Keratinocyte (primary cell): ENCODE measurements around the gene RNASE8. TPM values are rescaled to one million over a fixed set of nuclear protein-coding genes. Genes with fewer than 3 reads are reported as not detected.

Source experiments
- DNase-seq: peaks from one replicate; pipeline ENCODE4 v3.0.0-alpha.2; 2011; ENCODE audit warnings: low read depth, missing footprints, low spot score
- FAIRE-seq: peaks from 2 replicates; lab custom pipeline; 2011; peaks lifted over from hg19 to GRCh38; lab: Jason Lieb, UNC
- H2AFZ ChIP-seq: 2 replicates; pipeline ENCODE4 v1.6.0; 2012; ENCODE audit warnings: low read length, control low read depth, inconsistent platforms; ENCODE audit not compliant: control insufficient read depth
- H3K27ac ChIP-seq: 2 replicates; pipeline ENCODE4 v1.5.1; 2011; ENCODE audit warnings: low read length; ENCODE audit not compliant: control insufficient read depth, insufficient read depth
- H3K27me3 ChIP-seq: 3 replicates; pipeline ENCODE4 v1.6.0; 2011; ENCODE audit warnings: low read length; ENCODE audit not compliant: control insufficient read depth, insufficient read depth; ENCODE audit errors: extremely low read depth
- H3K36me3 ChIP-seq, 2 experiments: 2 replicates in 1 of 2; 3 replicates in 1 of 2; pipeline ENCODE4 v1.5.1; 2011; ENCODE audit warnings: low read length in 2 of 2, mild to moderate bottlenecking in 1 of 2; ENCODE audit not compliant: control insufficient read depth in 2 of 2, insufficient read depth in 2 of 2; ENCODE audit errors: extremely low read depth in 1 of 2
- H3K4me1 ChIP-seq: 3 replicates; pipeline ENCODE4 v1.5.1; 2011; ENCODE audit warnings: low read length; ENCODE audit not compliant: control insufficient read depth, insufficient read depth; ENCODE audit errors: extremely low read depth
- H3K4me2 ChIP-seq: 3 replicates; pipeline ENCODE4 v1.6.0; 2011; ENCODE audit warnings: low read depth, low read length; ENCODE audit not compliant: control insufficient read depth, insufficient read depth; ENCODE audit errors: extremely low read depth
- H3K4me3 ChIP-seq, 3 experiments: fragments of 200-600 bp in 1 of 3; sonication (generic) in 1 of 3; 2 replicates in 2 of 3; 3 replicates in 1 of 3; pipeline ENCODE4 v1.5.1; 2011 to 2016; ENCODE audit warnings: low read length in 3 of 3, mild to moderate bottlenecking in 3 of 3, control low read depth in 2 of 3, inconsistent platforms in 1 of 3, low read depth in 1 of 3, mixed read lengths in 1 of 3, mixed run types in 1 of 3, moderate library complexity in 1 of 3; ENCODE audit not compliant: control insufficient read depth in 2 of 3, insufficient read depth in 2 of 3; ENCODE audit errors: extremely low read depth in 1 of 3
- H3K79me2 ChIP-seq: 2 replicates; pipeline ENCODE4 v1.6.0; 2012; ENCODE audit warnings: low read length; ENCODE audit not compliant: control insufficient read depth, insufficient read depth
- H3K9ac ChIP-seq: 3 replicates; pipeline ENCODE4 v1.6.0; 2011; ENCODE audit warnings: low read length; ENCODE audit not compliant: control insufficient read depth, insufficient read depth; ENCODE audit errors: extremely low read depth
- H3K9me1 ChIP-seq: 3 replicates; pipeline ENCODE4 v1.6.0; 2011; ENCODE audit warnings: low read length; ENCODE audit not compliant: control insufficient read depth, insufficient read depth; ENCODE audit errors: extremely low read depth
- H3K9me3 ChIP-seq: 2 replicates; pipeline ENCODE4 v1.5.1; 2012; ENCODE audit warnings: low read depth, low read length; ENCODE audit not compliant: control insufficient read depth
- H4K20me1 ChIP-seq: 3 replicates; pipeline ENCODE4 v1.6.0; 2011; ENCODE audit warnings: low read length; ENCODE audit not compliant: control insufficient read depth, insufficient read depth; ENCODE audit errors: extremely low read depth
- EZH2 ChIP-seq: IDR thresholded peaks from one replicate; pipeline ENCODE4 v1.6.1; 2012; ENCODE audit warnings: inconsistent platforms, mild to moderate bottlenecking, low read length, moderate library complexity
- dilution Hi-C: fragments of 300-500 bp; cut with MboI; formaldehyde crosslinking; loops from one replicate; pipeline ENCODE4 v1.7.0; 2020; ENCODE audit warnings: low sequenced_read_pairs; ENCODE audit not compliant: extremely low pct_ligation_motif_present
- polyA plus RNA-seq, 5 experiments: library from polyadenylated mRNA; depleted of rRNA in 3 of 5; stranded (reverse) in 3 of 5; stranded (forward) in 1 of 5; unstranded in 1 of 5; fragments of >200 nt; gene quantifications; 1 replicate in 1 of 5; 2 replicates in 3 of 5; 3 replicates in 1 of 5; pipeline versions ENCODE4 v1.2.1 to v1.2.3, GENCODE V29; 2011 to 2012; ENCODE audit warnings: missing spikeins in 2 of 5, low read depth in 1 of 5, low replicate concordance in 1 of 5
- TF ChIP-seq, protein P1 (sequence below), 3 experiments: IDR thresholded peaks in 1 of 3; conservative IDR thresholded peaks in 1 of 3; optimal IDR thresholded peaks in 1 of 3; 2 replicates in 2 of 3; 3 replicates in 1 of 3; pipeline versions ENCODE3 to v1.5.1; 2011; ENCODE audit warnings: low read length in 3 of 3, mild to moderate bottlenecking in 3 of 3, moderate library complexity in 2 of 3, control low read depth in 1 of 3, inconsistent platforms in 1 of 3; ENCODE audit not compliant: insufficient read depth in 2 of 3; ENCODE audit errors: extremely low read depth in 1 of 3

Gene RNASE8
- polyA plus RNA-seq, 1 donor (not counting 4 experiments of a cell fraction or from before 2014, with no cell fraction given) = not detected

DNA sequence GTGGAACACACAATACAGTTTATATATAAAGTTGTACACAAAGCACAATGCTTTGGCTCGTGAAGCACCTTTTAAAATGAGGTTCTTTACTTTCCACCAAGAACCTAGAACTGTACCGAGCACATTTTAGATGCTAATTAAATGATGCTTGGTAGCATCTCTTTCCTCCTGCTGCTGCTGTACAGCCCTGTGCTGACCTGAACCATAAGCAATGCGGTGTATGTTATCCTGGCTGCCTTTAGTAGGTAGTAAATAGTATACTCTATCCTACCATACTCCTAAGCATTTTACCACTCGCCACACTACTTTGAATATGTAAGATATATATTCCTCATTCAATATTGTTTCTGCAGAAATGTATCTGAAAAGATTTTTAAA lies 2.9 kb upstream of the RNASE8 start:
- H3K4me2 ChIP-seq = no peak overlapping the region
- no peak overlapping the region for H3K27ac ChIP-seq
- H3K36me3 ChIP-seq = no peaks in the 10 kb centered on the region
- FAIRE-seq (no peak), DNase-seq (no peak)
- no peaks in the 10 kb centered on the region for H3K9me1 ChIP-seq
- H3K9ac ChIP-seq = no peak overlapping the region
- dilution Hi-C loops = no loop called here
- H3K4me1 ChIP-seq = no peaks in the 10 kb centered on the region
- H4K20me1 ChIP-seq = no peaks in the 10 kb centered on the region
- H3K4me3 ChIP-seq = no peak overlapping the region
- TF ChIP-seq EZH2 = no peak
- TF ChIP-seq, protein P1, sequence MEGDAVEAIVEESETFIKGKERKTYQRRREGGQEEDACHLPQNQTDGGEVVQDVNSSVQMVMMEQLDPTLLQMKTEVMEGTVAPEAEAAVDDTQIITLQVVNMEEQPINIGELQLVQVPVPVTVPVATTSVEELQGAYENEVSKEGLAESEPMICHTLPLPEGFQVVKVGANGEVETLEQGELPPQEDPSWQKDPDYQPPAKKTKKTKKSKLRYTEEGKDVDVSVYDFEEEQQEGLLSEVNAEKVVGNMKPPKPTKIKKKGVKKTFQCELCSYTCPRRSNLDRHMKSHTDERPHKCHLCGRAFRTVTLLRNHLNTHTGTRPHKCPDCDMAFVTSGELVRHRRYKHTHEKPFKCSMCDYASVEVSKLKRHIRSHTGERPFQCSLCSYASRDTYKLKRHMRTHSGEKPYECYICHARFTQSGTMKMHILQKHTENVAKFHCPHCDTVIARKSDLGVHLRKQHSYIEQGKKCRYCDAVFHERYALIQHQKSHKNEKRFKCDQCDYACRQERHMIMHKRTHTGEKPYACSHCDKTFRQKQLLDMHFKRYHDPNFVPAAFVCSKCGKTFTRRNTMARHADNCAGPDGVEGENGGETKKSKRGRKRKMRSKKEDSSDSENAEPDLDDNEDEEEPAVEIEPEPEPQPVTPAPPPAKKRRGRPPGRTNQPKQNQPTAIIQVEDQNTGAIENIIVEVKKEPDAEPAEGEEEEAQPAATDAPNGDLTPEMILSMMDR (optimal IDR thresholded peaks at IDR 0.05 in 1 of 3, IDR thresholded peaks at IDR 0.05 in 1 of 3, conservative IDR thresholded peaks at IDR 0.05 in 1 of 3; ENCODE audit: extremely low read depth in 1 of 3, insufficient read depth in 2 of 3, low read length in 3 of 3) = no peak
- H3K79me2 ChIP-seq = no peaks in the 10 kb centered on the region
- no peaks in the 10 kb centered on the region for H3K9me3 ChIP-seq
- no peaks in the 10 kb centered on the region for H3K27me3 ChIP-seq
- H2AFZ ChIP-seq = no peak overlapping the region

DNA sequence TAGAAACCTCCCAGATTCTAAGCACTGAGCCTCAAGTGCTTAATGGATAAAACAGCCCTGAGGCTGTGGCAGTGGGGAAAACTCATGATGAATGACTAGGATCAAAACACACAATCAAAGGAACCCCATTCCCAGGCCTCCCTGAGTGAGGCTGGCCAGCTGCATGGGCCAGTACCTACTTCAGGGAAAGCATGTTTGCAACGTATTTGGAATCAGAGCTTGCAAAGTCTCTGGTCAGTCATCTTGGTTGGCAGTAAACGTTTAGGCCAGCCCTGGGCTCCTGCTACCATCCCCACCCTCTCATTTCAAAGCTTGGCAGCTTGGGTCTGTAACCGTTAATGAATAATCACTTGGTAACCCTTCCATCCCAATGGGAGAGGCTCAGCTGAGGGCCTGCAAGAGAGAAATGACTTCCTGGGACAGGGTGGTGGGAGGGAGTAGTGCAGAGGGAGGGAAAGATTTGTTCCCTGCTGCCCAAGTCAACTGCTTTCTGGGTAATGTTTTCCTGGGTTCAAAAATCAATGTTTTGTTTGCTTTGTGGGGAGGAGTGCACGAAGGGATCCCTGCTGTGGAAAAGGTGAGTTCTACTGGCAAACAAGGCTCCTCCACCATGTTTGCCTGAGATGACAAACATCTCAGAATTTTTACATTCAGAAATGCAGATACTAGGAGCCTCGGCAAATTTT lies 2.0 kb upstream of the RNASE8 start:
- Histone ChIP-seq H3K9me1 (no peaks in the 10 kb centered on the region), H3K79me2 (no peaks in the 10 kb centered on the region), H3K27ac (no peak overlapping the region), H3K27me3 (no peaks in the 10 kb centered on the region), H3K4me1 (no peaks in the 10 kb centered on the region), H3K9ac (no peak overlapping the region), H2AFZ (no peak overlapping the region), H3K4me2 (no peak overlapping the region), H4K20me1 (no peaks in the 10 kb centered on the region), H3K36me3 (no peaks in the 10 kb centered on the region), H3K4me3 (no peak overlapping the region), H3K9me3 (no peaks in the 10 kb centered on the region)
- no peak for FAIRE-seq
- no peak for DNase-seq
- TF ChIP-seq, protein P1 (optimal IDR thresholded peaks at IDR 0.05 in 1 of 3, IDR thresholded peaks at IDR 0.05 in 1 of 3, conservative IDR thresholded peaks at IDR 0.05 in 1 of 3; ENCODE audit: extremely low read depth in 1 of 3, insufficient read depth in 2 of 3, low read length in 3 of 3) = no peak
- no peak for TF ChIP-seq EZH2
- dilution Hi-C loops = no loop called here
